Esophagus squamous epithelium (tissue), 5 donors: Measurements from ENCODE around the gene PPT2. TPM values are rescaled to one million over a fixed set of nuclear protein-coding genes. Genes with fewer than 3 reads are reported as not detected.

Experiments used
- DNase-seq: peaks from one replicate; lab custom pipeline; 2025; lab: John Stamatoyannopoulos, UW
- H3K27ac ChIP-seq, 4 donors: fragments of 200-600 bp; sonication (generic); one replicate each; pipeline ENCODE4 v1.5.1; 2016 to 2019; ENCODE audit warnings: mild to moderate bottlenecking in 1 of 4
- H3K27me3 ChIP-seq, 4 donors: fragments of 200-600 bp; sonication (generic); 1 replicate in 3 of 4; 2 replicates in 1 of 4; pipeline versions ENCODE4 v1.5.1 to v1.6.0; 2017 to 2021; ENCODE audit warnings: antibody characterized with exemption in 1 of 4
- H3K36me3 ChIP-seq, 3 donors: fragments of 200-600 bp; sonication (generic); one replicate each; pipeline ENCODE4 v1.5.1; 2016 to 2019
- H3K4me1 ChIP-seq, 3 donors: fragments of 200-600 bp; sonication (generic); one replicate each; pipeline ENCODE4 v1.5.1; 2017 to 2019
- H3K4me3 ChIP-seq, 4 donors: fragments of 200-600 bp; sonication (generic); 1 replicate in 3 of 4; 2 replicates in 1 of 4; pipeline ENCODE4 v1.5.1; 2016 to 2019; ENCODE audit warnings: mild to moderate bottlenecking in 2 of 4, moderate library complexity in 1 of 4
- H3K9me3 ChIP-seq, 3 donors: fragments of 200-600 bp; sonication (generic); one replicate each; pipeline ENCODE4 v1.5.1; 2016 to 2019
- CTCF ChIP-seq, 6 experiments: fragments of 450-650 bp in 4 of 6; fragments of 200-600 bp in 2 of 6; sonication (generic) in 2 of 6; IDR thresholded peaks; one replicate each; pipeline ENCODE4 v1.5.1; 2016 to 2019; ENCODE audit warnings: antibody characterized with exemption in 6 of 6, mild to moderate bottlenecking in 4 of 6, moderate library complexity in 4 of 6
- POLR2A ChIP-seq, 4 donors: fragments of 450-650 bp; IDR thresholded peaks; one replicate each; pipeline ENCODE4 v1.6.1; 2017; ENCODE audit warnings: antibody characterized with exemption in 4 of 4, mild to moderate bottlenecking in 4 of 4, moderate library complexity in 3 of 4
- WGBS, 2 donors: methylation state at CpG; one replicate each; pipeline ENCODE4 v1.1.5; 2018; 5-methylcytosine and 5-hydroxymethylcytosine counted together
- intact Hi-C: fragments of 100-400 bp; cut with DNase I; formaldehyde crosslinking; loops from one replicate; pipeline ENCODE4 v1.15.0; 2022
- total RNA-seq, 4 donors: library from RNA; depleted of rRNA; stranded (reverse); fragments of >200 nt; gene quantifications; one replicate each; pipeline ENCODE4 v1.1.0, GENCODE V29; 2016
- donor health status: DM: yes; HTN: yes; CAD: no.

Gene PPT2
- total RNA-seq, 4 donors from 2014 or later, result 17.3 to 133 (median 23.7) TPM

GRCh38 chr6:32108727-32109113, 45.2 kb upstream of the PPT2 start:
- TF ChIP-seq POLR2A (IDR thresholded peaks at IDR 0.05), result no peak
- no peak for TF ChIP-seq CTCF (IDR thresholded peaks at IDR 0.05)
- Histone ChIP-seq H3K9me3 (no peaks in the 10 kb centered on the region), H3K27me3 (peaks cover 0 to 6% (median 0%) of the 10 kb centered on the region in 4 donors), H3K4me1 (peaks cover 29 to 84% (median 53%) of the 10 kb centered on the region in 3 donors), H3K27ac (peak overlapping the region; percentile 69 to 89 (median 85)), H3K36me3 (no peaks in the 10 kb centered on the region), H3K4me3 (peak overlapping the region; percentile 0 to 61 (median 46))
- DNase-seq, result no peak
- WGBS, 2 donors, result 39 to 47% methylated on average over 6 of the region's 6 CpGs
- intact Hi-C loops, result no loop called here

- Histone ChIP-seq H3K4me3 (peak within 1 kb of the TSS; percentile 0 to 61 (median 46)), H3K27ac (peak within 1 kb of the TSS; percentile 69 to 89 (median 85)), H3K4me1 (peaks cover 29 to 89% (median 58%) of the 10 kb centered on the region in 3 donors), H3K27me3 (peaks cover 0 to 6% (median 0%) of the 10 kb centered on the region in 4 donors), H3K36me3 (peaks cover 0 to under 1% (median 0%) of the 10 kb centered on the region in 3 donors), H3K9me3 (no peaks in the 10 kb centered on the region)
- no peak for DNase-seq
- intact Hi-C loops, result no loop called here
- TF ChIP-seq POLR2A (IDR thresholded peaks at IDR 0.05) (peak in 2 of 4 donors; percentile 37 to 61), CTCF (IDR thresholded peaks at IDR 0.05) (no peak)
- 6 to 11% methylated on average over 4 to 5 of the region's 12 CpGs for WGBS, 2 donors
Observed at GRCh38 chr6:32109114-32109764, 44.7 kb upstream of the PPT2 start, which contains the start of gene TNXB. TNXB (minus strand) TSS chr6:32109338; CDS start chr6:32098198, 11,140 bp downstream.

GRCh38 chr6:32109765-32110160, 44.2 kb upstream of the PPT2 start:
- intact Hi-C loops, result no loop called here
- H3K4me1 ChIP-seq, result peaks cover 29 to 95% (median 60%) of the 10 kb centered on the region in 3 donors
- TF ChIP-seq CTCF (IDR thresholded peaks at IDR 0.05) (no peak), POLR2A (IDR thresholded peaks at IDR 0.05) (no peak)

DNA sequence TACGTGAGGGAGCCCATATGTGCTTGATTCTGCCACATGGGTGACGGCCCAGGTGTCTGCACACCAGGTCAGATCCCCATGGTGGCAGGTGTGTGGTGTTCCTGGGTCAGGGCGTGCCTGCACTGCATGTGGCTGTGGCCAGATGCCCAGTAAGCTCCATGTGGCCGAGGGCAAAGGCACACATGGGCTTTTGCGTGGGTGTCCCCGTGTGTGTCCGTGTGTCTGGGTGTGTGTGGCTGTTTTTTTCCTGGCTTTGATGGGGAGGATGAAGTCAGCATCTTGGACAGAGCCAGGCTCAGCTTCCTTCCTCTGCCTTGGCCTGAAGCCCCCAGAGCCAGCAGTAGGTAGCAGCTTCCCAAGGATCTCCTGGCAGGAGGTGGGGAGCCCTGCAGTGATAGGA, 43.3 kb upstream of the PPT2 start:
- Histone ChIP-seq H3K27ac (peak overlapping the region; percentile 69 to 89 (median 85)), H3K27me3 (peaks cover 0 to 6% (median 0%) of the 10 kb centered on the region in 4 donors), H3K4me3 (no peak overlapping the region), H3K36me3 (peaks cover 0 to 15% (median 2%) of the 10 kb centered on the region in 3 donors), H3K4me1 (peaks cover 29 to 95% (median 60%) of the 10 kb centered on the region in 3 donors), H3K9me3 (no peaks in the 10 kb centered on the region)
- no peak for TF ChIP-seq CTCF (IDR thresholded peaks at IDR 0.05)
- TF ChIP-seq POLR2A (IDR thresholded peaks at IDR 0.05), result no peak
- DNase-seq, result no peak
- intact Hi-C loops, result no loop called here
- 16 to 49% methylated on average over 4 to 7 of the region's 7 CpGs for WGBS, 2 donors

More at GRCh38 chr6:32109765-32110160, 44.2 kb upstream of the PPT2 start:
- peaks cover 0 to 6% (median 0%) of the 10 kb centered on the region in 4 donors for H3K27me3 ChIP-seq
- peak overlapping the region in 2 of 4 donors; percentile 45 to 61 for H3K4me3 ChIP-seq
- WGBS, 2 donors, result 61 to 79% methylated on average over 4 to 6 of the region's 6 CpGs
- peak overlapping the region; percentile 69 to 89 (median 85) for H3K27ac ChIP-seq
- DNase-seq, result no peak
- H3K36me3 ChIP-seq, result peaks cover 0 to 6% (median 0%) of the 10 kb centered on the region in 3 donors
- H3K9me3 ChIP-seq, result no peaks in the 10 kb centered on the region

DNA sequence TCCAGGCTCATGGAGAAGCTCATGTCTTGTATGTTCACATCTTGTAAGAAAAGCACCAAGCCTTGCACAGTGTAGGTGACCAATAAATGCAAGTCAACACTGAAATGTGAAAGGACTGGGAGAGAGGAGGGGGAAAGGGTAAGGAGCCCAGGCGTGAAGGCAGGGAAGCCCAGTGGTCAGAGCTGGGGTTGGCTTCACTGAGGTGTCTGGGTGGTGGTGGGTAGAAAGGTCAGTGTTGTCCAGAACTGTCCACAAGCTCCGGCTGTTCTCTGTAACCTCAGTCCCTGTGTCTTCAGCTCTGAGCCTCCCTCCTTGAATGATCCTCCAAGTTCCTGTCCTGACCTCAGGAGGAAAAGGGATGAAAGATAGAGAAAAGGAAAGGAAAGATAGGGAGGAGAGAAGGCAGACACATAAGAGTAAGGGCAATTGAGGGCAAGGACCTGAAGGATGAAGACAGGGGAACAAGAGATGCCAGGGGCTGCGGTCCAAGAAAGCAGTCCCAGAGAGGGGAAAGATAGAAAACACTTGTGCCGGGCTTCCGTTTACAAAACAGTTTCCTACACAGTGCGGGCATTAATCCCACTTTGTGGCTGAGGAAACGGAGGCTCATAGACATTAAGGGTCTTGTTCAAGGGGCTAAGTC, 42.4 kb upstream of the PPT2 start:
- TF ChIP-seq CTCF (IDR thresholded peaks at IDR 0.05) (no peak), POLR2A (IDR thresholded peaks at IDR 0.05) (no peak)
- Histone ChIP-seq H3K4me3 (no peak overlapping the region), H3K27ac (peak overlapping the region; percentile 3 to 89 (median 85)), H3K36me3 (peaks cover 0 to 24% (median 11%) of the 10 kb centered on the region in 3 donors), H3K4me1 (peaks cover 29 to 86% (median 60%) of the 10 kb centered on the region in 3 donors), H3K9me3 (no peaks in the 10 kb centered on the region), H3K27me3 (peaks cover 0 to 6% (median 0%) of the 10 kb centered on the region in 4 donors)
- 53 to 65% methylated on average over 7 of the region's 7 CpGs for WGBS, 2 donors
- intact Hi-C loops, result no loop called here
- DNase-seq, result no peak
